HUES6 (cell line): ENCODE data around the gene SNRPB.

Source experiments
- H3K27ac ChIP-seq: 2 replicates; pipeline ENCODE4 v1.7.0; 2013; ENCODE audit warnings: low read depth, mild to moderate bottlenecking, low read length, inconsistent platforms
- H3K27me3 ChIP-seq: 2 replicates; pipeline ENCODE4 v1.6.1; 2013; ENCODE audit warnings: low read length; ENCODE audit not compliant: control insufficient read depth, insufficient read depth
- H3K36me3 ChIP-seq: 2 replicates; pipeline ENCODE4 v1.6.1; 2013; ENCODE audit warnings: low read length; ENCODE audit not compliant: control insufficient read depth, insufficient read depth
- H3K4me1 ChIP-seq: 2 replicates; pipeline ENCODE4 v1.6.1; 2013; ENCODE audit warnings: low read length; ENCODE audit not compliant: control insufficient read depth, insufficient read depth
- H3K4me3 ChIP-seq: 2 replicates; pipeline ENCODE4 v1.5.1; 2013; ENCODE audit warnings: low read depth, low read length
- H3K9ac ChIP-seq: one replicate; pipeline ENCODE4 v1.6.1; 2013; ENCODE audit warnings: mild to moderate bottlenecking, low read length
- H3K9me3 ChIP-seq: 2 replicates; pipeline ENCODE4 v1.6.1; 2013; ENCODE audit warnings: low read depth, low read length; ENCODE audit not compliant: control insufficient read depth, insufficient read depth

SNRPB gene

DNA sequence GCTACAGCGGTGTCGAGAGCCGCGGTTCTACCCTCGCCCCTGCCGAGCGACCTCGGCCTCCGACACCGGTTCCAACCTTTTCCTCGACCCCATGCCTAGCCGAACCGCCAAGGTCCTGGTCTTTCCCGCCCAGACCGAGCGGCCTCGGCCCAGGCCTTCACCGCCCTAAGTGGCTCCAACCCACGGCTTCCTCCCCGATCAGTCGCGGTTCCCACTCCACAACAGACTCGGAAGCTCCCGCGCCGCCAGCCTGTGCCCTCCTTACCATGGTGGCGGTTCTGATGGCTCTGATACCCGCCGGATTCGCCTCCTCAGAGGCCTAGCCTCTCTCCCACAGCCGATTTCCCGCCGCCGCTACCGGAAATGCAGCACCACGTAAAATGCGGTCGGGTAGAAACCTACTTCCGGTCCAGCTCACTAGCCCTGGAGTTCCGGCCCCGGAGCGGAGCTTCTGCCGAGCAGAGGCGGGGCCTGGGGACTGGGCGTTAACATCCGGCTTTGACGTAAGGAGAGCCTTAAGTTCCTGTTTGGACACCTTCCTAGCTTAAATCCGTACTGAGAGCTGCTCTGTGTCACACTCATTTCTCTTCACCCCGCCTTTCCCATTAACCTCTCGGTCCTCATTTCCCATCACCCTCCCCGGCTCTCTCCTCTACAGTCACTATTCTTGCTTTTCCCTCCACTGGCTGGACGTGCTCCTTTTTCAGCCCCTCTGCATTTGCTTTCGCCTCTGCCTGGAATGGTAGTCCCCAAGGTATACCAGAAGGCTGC lies at the start of gene SNRPB:
Gene SNRPB (minus strand): TSS at position 367 of the 771 bp plus-strand sequence. CDS start 99 bp downstream, at position 268.
- Histone ChIP-seq H3K9ac (peak within 1 kb of the TSS; percentile 98), H3K36me3 (peaks cover 37% of the 10 kb centered on the region), H3K4me1 (peaks cover 5% of the 10 kb centered on the region; the same call in 1 of the 2 replicates), H3K9me3 (no peaks in the 10 kb centered on the region), H3K27me3 (no peaks in the 10 kb centered on the region), H3K27ac (peak within 1 kb of the TSS; percentile 95), H3K4me3 (peak within 1 kb of the TSS; percentile 83)

DNA sequence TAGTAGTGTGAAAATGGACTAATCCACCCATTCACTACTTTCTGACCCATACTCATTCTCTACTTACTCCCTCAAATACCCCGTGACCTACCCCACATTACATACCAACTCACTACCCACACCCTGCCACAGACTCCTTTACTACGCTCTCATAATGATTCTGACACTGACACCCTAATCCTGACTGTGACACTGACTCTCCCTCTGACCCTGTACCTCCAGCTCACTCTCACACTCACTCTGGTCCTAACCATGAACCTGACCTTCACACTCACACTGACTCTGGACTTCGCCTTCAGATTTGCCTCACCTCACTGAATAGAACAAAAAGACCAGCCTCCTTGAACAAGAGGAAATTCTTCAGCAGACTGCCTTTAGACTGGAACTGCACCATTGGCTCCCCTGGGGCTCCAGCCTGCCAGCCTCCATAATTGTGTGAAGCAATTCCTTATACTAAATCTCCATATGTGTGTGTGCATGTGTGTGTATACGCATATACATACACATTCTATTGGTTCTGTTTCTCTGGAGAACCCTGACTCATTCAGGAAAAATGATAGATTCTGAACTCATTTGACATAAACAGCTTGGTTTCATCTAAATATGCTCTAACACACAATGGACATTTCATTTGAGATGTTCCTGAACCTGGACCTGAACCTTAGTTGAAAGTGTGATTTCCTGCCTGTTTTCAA lies 48.7 kb upstream of the SNRPB start:
- H3K27ac ChIP-seq = no peak overlapping the region
- no peaks in the 10 kb centered on the region for H3K4me1 ChIP-seq
- H3K36me3 ChIP-seq = no peaks in the 10 kb centered on the region
- no peak overlapping the region for H3K9ac ChIP-seq
- no peaks in the 10 kb centered on the region for H3K9me3 ChIP-seq
- peaks cover 97% of the 10 kb centered on the region for H3K27me3 ChIP-seq
- H3K4me3 ChIP-seq = no peak overlapping the region

DNA sequence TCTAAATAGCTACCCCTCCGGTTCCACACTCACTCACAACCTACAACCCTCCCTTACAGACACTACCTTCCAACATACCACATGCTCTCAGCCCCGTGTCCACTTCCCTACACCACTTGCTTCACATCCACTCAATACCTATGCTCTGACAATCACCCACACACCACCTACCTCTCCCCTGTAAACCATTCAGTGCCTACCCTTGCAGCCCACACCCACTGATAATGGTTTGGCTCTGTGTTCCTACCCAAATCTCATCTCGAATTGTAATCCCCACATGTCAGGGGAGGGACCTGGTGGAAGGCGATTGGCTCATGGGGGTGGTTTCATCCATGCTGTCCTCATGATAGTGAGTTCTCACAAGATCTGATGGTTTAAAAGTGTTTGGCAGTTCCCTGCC lies 48.0 kb upstream of the SNRPB start:
- Histone ChIP-seq H3K4me1 (no peaks in the 10 kb centered on the region), H3K36me3 (no peaks in the 10 kb centered on the region), H3K27me3 (peaks cover 97% of the 10 kb centered on the region), H3K4me3 (no peak overlapping the region), H3K9ac (no peak overlapping the region), H3K9me3 (no peaks in the 10 kb centered on the region), H3K27ac (no peak overlapping the region)

- Histone ChIP-seq H3K4me3 (no peak overlapping the region), H3K36me3 (no peaks in the 10 kb centered on the region), H3K9ac (no peak overlapping the region), H3K4me1 (no peaks in the 10 kb centered on the region), H3K27ac (no peak overlapping the region), H3K27me3 (peaks cover 97% of the 10 kb centered on the region), H3K9me3 (no peaks in the 10 kb centered on the region)
These were observed 47.5 kb upstream of the SNRPB start for GRCh38 chr20:2518096-2518495.

GRCh38 chr20:2516399-2516798 lies 45.8 kb upstream of the SNRPB start:
- Histone ChIP-seq H3K27ac (no peak overlapping the region), H3K27me3 (peaks cover 97% of the 10 kb centered on the region), H3K4me1 (no peaks in the 10 kb centered on the region), H3K9me3 (no peaks in the 10 kb centered on the region), H3K9ac (no peak overlapping the region), H3K36me3 (no peaks in the 10 kb centered on the region), H3K4me3 (no peak overlapping the region)

DNA sequence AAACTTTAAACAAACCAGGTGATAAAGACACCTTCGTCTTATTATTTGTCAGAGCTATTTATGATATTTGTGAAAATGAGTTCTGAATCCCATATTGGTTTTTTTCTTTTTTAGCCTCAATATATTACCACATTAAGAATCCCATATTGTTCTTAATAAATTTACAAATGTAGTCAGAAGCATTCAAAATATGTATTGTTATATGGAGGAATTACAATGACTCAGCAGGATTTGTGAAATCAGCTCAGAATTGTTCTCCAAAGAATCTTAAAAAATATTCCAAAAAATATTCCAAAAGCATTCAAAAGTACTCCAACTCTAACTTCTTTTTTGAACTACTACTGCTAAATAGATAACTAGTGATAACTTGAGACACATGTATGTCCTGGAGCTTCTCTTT lies 44.6 kb upstream of the SNRPB start:
- Histone ChIP-seq H3K9ac (no peak overlapping the region), H3K36me3 (no peaks in the 10 kb centered on the region), H3K9me3 (no peaks in the 10 kb centered on the region), H3K27ac (no peak overlapping the region), H3K4me1 (peaks cover 5% of the 10 kb centered on the region; the same call in 1 of the 2 replicates), H3K4me3 (no peak overlapping the region), H3K27me3 (peaks cover 97% of the 10 kb centered on the region)

DNA sequence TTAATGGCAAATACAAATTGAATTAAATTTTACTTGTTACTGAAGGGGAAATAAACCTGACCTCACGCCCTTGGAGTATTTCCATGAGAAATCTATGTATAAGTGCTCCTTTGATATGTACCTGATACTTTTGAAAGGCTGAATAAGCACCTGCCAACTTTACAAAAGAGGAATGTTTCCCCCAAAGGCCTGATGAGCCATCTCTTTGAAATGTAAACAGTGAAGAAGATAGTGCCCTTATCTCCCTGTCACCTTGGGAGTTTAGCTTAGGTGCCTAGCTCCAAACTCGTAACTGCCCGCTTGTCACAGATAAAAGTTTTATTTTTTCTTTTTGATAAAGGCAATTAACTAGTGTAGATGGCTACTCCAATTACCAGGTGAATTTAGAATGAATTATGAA lies 39.2 kb upstream of the SNRPB start:
- Histone ChIP-seq H3K36me3 (no peaks in the 10 kb centered on the region), H3K4me3 (peak overlapping the region; percentile 72; the same call in 1 of the 2 replicates), H3K9me3 (no peaks in the 10 kb centered on the region), H3K9ac (no peak overlapping the region), H3K4me1 (peaks cover 11% of the 10 kb centered on the region; the same call in 1 of the 2 replicates), H3K27ac (no peak overlapping the region), H3K27me3 (peaks cover 66% of the 10 kb centered on the region)

DNA sequence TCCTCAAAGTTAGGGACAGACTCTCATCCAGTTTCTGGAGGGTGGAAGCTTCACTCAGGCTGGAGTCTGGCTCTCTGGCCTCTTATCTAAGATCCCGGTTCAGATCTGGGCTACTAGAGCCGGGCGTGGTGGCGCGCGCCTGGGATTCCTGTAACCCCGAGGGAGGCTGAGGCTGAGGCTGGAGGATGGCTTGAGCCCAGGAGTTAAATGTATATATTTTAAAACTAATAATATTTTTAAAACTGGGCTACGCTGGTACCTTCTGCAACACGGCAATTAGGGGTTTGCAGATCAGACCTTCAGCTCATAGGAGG lies 38.8 kb upstream of the SNRPB start:
- Histone ChIP-seq H3K36me3 (no peaks in the 10 kb centered on the region), H3K27ac (no peak overlapping the region), H3K27me3 (peaks cover 62% of the 10 kb centered on the region), H3K4me1 (peaks cover 11% of the 10 kb centered on the region; the same call in 1 of the 2 replicates), H3K9ac (peak overlapping the region; percentile 81), H3K9me3 (no peaks in the 10 kb centered on the region), H3K4me3 (peak overlapping the region; percentile 72)

DNA sequence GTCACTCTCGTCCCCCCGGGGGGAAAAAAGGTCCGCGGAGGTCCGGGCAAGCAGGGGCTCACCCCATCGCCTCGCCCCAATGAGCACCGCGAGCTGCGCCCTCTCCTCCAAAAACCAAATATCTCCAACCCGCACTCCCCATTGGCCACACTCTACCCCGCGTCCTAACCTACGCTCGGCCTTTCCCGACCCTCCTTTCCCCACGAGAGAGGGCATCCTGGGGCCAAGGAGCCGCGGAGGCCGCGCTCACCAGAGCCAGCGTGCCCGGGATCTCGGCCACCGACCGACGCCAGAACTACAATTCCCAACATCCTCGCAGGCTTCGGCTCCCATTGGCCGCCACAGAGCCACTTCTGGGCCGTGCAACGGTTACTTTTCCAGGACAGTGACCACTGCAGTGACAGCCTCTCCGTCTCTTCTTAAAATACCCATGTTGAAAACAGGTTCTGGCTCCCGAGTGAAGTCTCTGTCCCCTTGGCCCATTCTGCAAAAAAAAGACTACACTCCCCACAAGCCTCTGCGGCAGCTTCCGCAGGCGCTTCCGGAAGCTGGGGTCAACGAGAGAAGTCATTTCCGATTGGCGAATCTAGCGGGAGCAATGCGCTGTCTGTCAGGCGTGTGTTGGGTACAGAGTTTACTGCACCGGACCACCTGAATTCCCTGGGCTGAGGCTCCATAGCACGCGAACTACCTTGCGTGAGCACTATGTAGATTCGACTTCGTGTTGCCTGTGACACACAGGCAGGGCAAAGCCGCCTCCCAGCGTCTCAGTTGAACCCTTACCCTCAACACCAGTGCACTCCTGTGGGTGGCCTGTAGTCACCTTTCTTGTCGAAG lies 38.3 kb upstream of the SNRPB start, which contains the start of gene ZNF343:
Gene ZNF343 (minus strand): TSS at position 285 of the 837 bp plus-strand sequence. CDS start 15,020 bp downstream, outside the sequence.
- peaks cover 11% of the 10 kb centered on the region; the same call in 1 of the 2 replicates for H3K4me1 ChIP-seq
- H3K27ac ChIP-seq = peak within 1 kb of the TSS; percentile 83
- peak within 1 kb of the TSS; percentile 81 for H3K9ac ChIP-seq
- H3K9me3 ChIP-seq = no peaks in the 10 kb centered on the region
- H3K36me3 ChIP-seq = no peaks in the 10 kb centered on the region
- H3K27me3 ChIP-seq = peaks cover 57% of the 10 kb centered on the region
- peak within 1 kb of the TSS; percentile 72 for H3K4me3 ChIP-seq

GRCh38 chr20:2507875-2508630 lies 37.5 kb upstream of the SNRPB start:
- H3K27ac ChIP-seq = no peak overlapping the region
- peak overlapping the region; percentile 72 for H3K4me3 ChIP-seq
- H3K4me1 ChIP-seq = peaks cover 11% of the 10 kb centered on the region; the same call in 1 of the 2 replicates
- H3K27me3 ChIP-seq = peaks cover 49% of the 10 kb centered on the region
- H3K9me3 ChIP-seq = no peaks in the 10 kb centered on the region
- H3K36me3 ChIP-seq = no peaks in the 10 kb centered on the region
- H3K9ac ChIP-seq = peak overlapping the region; percentile 81
